Nephron (organoid): Measurements from ENCODE around the gene PRDM16.

Source experiments
- H3K27ac Mint-ChIP-seq, 3 experiments: 2 replicates each; pipeline ENCODE4 v1.8.0; 2020; ENCODE audit warnings: mixed read lengths in 3 of 3, mild to moderate bottlenecking in 2 of 3, moderate library complexity in 1 of 3
- H3K27me3 Mint-ChIP-seq: 2 replicates; pipeline ENCODE4 v1.8.0; 2021; ENCODE audit warnings: low read depth, mild to moderate bottlenecking, moderate library complexity, mixed read lengths
- H3K36me3 Mint-ChIP-seq: 2 replicates; pipeline ENCODE4 v1.8.0; 2020; ENCODE audit warnings: low read depth, mixed read lengths
- H3K4me1 Mint-ChIP-seq: 2 replicates; pipeline ENCODE4 v1.8.0; 2020; ENCODE audit warnings: mixed read lengths
- H3K4me3 Mint-ChIP-seq, 3 experiments: 2 replicates each; pipeline ENCODE4 v1.8.0; 2020; ENCODE audit warnings: mild to moderate bottlenecking in 3 of 3, mixed read lengths in 3 of 3, moderate library complexity in 2 of 3
- H3K9me3 Mint-ChIP-seq: 2 replicates; pipeline ENCODE4 v1.8.0; 2020; ENCODE audit warnings: mixed read lengths
- TF ChIP-seq, protein P1 (sequence below), 3 experiments: fragments of 200-600 bp; sonication (generic); IDR thresholded peaks; one replicate each; pipeline ENCODE4 v1.5.0; 2021; ENCODE audit warnings: antibody characterized with exemption in 3 of 3; ENCODE audit not compliant: unreplicated experiment in 3 of 3

Gene PRDM16

DNA sequence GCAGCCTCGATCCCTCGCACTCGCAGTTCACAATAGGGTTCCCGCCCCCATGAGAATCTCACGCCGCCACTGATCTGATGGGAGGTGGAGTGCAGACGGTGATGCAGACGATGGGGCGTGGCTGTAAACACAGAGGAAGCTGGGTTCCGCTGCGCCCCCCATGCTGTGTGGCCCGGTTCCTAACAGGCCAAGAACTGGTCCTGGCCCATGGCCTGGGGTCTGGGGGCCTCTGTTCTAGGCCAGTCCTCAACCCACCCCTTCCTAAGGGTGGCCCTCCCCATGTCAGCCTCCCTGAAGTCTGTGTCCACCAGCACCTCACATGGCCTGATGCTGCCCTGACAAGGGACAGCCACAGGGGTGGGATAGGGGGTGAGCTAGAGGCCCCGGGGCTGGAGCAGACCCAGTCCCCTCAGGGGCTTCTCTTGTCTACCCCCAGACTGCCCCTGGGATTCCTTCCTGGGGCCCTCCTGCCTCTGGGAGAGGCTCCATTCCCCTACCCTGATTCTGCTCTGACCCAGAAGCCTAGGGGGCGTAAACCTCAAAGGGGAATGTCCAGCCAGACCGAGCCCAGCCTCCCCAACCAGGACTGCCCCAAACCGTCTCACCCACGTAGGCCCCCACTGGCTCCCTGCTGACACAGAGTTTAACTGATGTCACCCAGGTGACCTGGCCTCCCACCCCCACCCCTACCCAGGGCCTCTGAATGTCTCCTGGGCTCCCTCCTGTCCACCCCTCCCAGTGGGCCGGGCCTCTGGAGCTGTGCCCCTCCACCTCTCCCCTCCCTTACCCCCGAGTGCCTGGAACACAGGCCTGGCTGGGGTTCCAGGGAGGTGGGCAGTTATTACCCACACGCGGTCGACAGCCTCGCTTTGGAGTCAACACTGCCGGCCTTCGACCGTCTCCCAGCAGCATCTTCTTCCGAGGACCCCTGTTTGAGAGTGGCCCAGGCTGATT lies 370.6 kb downstream of the PRDM16 start:
- no peak overlapping the region for H3K4me3 Mint-ChIP-seq
- peaks cover 8% of the 10 kb centered on the region for H3K36me3 Mint-ChIP-seq
- no peak overlapping the region for H3K27ac Mint-ChIP-seq
- H3K27me3 Mint-ChIP-seq = peaks cover 27% of the 10 kb centered on the region
- H3K9me3 Mint-ChIP-seq = no peaks in the 10 kb centered on the region
- no peaks in the 10 kb centered on the region for H3K4me1 Mint-ChIP-seq
- TF ChIP-seq, protein P1, sequence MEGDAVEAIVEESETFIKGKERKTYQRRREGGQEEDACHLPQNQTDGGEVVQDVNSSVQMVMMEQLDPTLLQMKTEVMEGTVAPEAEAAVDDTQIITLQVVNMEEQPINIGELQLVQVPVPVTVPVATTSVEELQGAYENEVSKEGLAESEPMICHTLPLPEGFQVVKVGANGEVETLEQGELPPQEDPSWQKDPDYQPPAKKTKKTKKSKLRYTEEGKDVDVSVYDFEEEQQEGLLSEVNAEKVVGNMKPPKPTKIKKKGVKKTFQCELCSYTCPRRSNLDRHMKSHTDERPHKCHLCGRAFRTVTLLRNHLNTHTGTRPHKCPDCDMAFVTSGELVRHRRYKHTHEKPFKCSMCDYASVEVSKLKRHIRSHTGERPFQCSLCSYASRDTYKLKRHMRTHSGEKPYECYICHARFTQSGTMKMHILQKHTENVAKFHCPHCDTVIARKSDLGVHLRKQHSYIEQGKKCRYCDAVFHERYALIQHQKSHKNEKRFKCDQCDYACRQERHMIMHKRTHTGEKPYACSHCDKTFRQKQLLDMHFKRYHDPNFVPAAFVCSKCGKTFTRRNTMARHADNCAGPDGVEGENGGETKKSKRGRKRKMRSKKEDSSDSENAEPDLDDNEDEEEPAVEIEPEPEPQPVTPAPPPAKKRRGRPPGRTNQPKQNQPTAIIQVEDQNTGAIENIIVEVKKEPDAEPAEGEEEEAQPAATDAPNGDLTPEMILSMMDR (IDR thresholded peaks at IDR 0.05; ENCODE audit: unreplicated experiment in 3 of 3) = no peak

GRCh38 chr1:3440300-3440681 lies 371.3 kb downstream of the PRDM16 start:
- H3K4me1 Mint-ChIP-seq = no peaks in the 10 kb centered on the region
- peaks cover 7% of the 10 kb centered on the region for H3K36me3 Mint-ChIP-seq
- H3K9me3 Mint-ChIP-seq = peaks cover 4% of the 10 kb centered on the region
- no peak overlapping the region for H3K27ac Mint-ChIP-seq
- TF ChIP-seq, protein P1 (IDR thresholded peaks at IDR 0.05; ENCODE audit: unreplicated experiment in 3 of 3) = no peak
- H3K27me3 Mint-ChIP-seq = peaks cover 30% of the 10 kb centered on the region
- H3K4me3 Mint-ChIP-seq = no peak overlapping the region

DNA sequence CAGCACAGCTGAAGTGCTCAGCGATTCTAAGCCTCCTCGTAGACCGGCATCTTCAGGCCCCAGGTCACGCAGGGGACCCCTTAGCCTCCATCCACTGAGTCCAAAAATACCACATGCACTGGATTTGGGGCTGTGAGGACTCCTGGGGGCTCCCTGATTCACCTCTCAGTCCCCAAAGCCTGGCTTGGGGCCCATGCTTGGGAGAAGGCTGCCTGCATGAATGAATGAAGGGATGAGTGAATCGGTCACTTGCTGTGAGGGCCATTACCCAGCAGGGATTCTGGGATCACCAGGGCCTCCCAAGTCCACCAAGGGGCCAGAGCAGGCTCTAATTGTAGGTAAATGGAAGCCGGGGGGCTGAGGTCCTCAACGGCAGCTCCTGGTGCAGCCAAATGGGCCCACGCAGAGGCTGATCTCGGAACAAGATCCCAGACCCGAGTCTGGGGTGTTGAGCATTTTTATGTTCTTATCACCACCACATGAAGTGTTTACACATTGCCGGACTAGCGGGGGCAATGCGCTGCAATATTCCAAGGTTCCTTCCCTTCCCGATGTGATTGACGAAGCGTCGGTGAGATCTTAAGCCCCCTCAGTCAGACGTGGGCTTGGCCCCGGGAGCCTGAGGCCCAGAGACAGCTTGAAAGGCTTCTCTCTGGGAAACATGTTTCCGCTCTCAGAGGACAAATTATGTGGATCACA lies 371.9 kb downstream of the PRDM16 start:
- Mint-ChIP-seq H3K27me3 (peaks cover 32% of the 10 kb centered on the region), H3K9me3 (peaks cover 7% of the 10 kb centered on the region), H3K36me3 (peaks cover 4% of the 10 kb centered on the region), H3K4me3 (no peak overlapping the region), H3K4me1 (no peaks in the 10 kb centered on the region), H3K27ac (peak overlapping the region in 1 of 3 experiments; percentile 35)
- TF ChIP-seq, protein P1 (IDR thresholded peaks at IDR 0.05; ENCODE audit: unreplicated experiment in 3 of 3) = no peak

DNA sequence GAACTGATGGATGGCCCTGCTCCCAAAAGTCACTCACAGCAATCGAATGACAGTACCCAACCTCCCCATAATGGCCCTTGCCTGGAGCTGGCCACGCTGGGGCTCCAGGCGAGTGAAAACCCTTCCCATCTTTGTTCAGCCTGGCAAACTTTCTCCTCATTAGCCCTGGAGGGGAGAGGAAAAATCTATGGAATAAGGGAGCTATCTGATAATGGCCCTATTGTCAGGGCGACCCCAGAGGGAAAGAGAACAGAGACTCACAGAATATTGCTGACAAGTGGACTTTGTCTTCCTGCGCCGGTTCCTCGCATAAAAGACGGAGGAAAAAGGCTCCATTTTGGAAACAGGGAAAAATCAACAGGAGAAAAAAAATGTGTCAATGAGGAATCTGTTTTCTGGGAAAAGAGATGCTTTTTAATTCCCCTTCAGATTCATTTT lies 372.4 kb downstream of the PRDM16 start:
- Mint-ChIP-seq H3K9me3 (peaks cover 7% of the 10 kb centered on the region), H3K27me3 (peaks cover 32% of the 10 kb centered on the region), H3K36me3 (no peaks in the 10 kb centered on the region), H3K27ac (peak overlapping the region in 1 of 3 experiments; percentile 35), H3K4me1 (no peaks in the 10 kb centered on the region), H3K4me3 (no peak overlapping the region)
- TF ChIP-seq, protein P1 (IDR thresholded peaks at IDR 0.05; ENCODE audit: unreplicated experiment in 3 of 3) = no peak

GRCh38 chr1:3441880-3442279 lies 372.9 kb downstream of the PRDM16 start:
- TF ChIP-seq, protein P1 (IDR thresholded peaks at IDR 0.05; ENCODE audit: unreplicated experiment in 3 of 3) = no peak
- no peak overlapping the region for H3K4me3 Mint-ChIP-seq
- peaks cover 8% of the 10 kb centered on the region for H3K9me3 Mint-ChIP-seq
- peaks cover 32% of the 10 kb centered on the region for H3K27me3 Mint-ChIP-seq
- H3K27ac Mint-ChIP-seq = no peak overlapping the region
- no peaks in the 10 kb centered on the region for H3K4me1 Mint-ChIP-seq
- H3K36me3 Mint-ChIP-seq = no peaks in the 10 kb centered on the region
